RPMI7951 (cell line): ENCODE results near the gene PSMF1. TPM values are rescaled to one million over a fixed set of nuclear protein-coding genes. Genes with fewer than 3 reads are reported as not detected.
A peak's percentile ranks its signal among the peaks of the same experiment; 100 is the strongest.

Experiments used
- DNase-seq: peaks from one replicate; pipeline ENCODE4 v3.0.0-alpha.2; 2012; ENCODE audit warnings: low read depth
- total RNA-seq: library from RNA; depleted of rRNA; stranded (reverse); fragments of >200 nt; shearing (Covaris generic); gene quantifications from 2 replicates; pipeline ENCODE4 v1.2.3, GENCODE V29; 2014

PSMF1 gene
- total RNA-seq, 1 experiment from 2014 or later = 98.6 TPM

DNA sequence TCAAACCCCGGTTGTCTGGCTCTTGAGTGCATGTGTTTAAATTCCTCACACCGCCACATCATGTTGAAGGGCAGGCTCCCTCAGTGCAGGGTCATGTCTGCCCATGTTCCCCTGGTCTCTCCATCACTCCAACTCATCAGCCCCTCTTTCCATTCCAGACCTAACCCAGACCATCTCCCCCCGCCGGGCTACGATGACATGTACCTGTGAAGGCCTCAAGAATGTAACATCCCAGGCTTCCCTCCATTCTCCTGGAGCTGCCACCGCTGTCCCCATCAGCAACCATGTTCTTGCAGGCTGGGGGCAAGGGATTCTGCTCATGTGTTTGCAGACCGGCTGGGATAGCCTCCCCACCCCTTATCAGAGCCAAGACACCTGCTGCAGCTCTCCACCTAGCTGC lies 46.5 kb downstream of the PSMF1 start:
- no peak for DNase-seq

DNA sequence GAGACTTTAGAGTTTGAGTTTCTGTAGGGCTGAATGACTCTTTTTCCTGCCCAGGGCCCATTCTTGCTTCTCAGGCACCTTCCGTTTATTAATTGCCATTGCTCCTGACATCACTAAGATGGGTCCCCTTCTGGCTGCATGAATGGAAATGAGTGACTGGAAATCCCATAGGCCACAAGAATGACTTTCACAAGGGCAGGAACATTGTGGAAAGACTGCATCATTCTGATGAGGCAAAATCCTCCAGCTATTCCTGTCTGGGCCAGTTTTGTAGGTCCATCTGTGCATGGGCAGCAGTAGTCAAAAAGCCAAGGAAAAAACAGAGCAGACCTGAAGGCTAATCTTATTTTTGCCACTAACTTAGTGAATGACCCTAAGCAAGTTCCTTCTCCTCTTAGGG lies 47.1 kb downstream of the PSMF1 start:
- no peak for DNase-seq

DNA sequence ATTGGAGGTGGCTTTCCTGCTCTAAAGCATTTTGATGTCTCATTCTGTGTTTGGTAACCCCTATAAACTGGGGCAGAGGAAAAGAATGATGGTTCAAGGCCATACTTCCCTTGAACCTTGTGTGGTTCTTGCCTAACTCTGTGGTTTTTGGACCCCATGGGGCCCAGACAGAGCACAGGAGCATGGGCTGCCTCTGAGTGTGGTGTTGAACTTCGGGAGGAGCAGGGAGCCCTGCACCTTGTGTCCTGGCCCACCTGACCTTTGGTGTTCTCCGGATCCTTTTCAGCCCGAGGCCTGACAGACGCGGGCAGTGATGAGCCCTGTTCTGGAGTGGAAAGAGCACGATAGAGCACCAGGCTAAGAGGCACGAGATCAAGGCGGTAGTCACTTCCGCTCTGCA lies 47.5 kb downstream of the PSMF1 start:
- DNase-seq = no peak

DNA sequence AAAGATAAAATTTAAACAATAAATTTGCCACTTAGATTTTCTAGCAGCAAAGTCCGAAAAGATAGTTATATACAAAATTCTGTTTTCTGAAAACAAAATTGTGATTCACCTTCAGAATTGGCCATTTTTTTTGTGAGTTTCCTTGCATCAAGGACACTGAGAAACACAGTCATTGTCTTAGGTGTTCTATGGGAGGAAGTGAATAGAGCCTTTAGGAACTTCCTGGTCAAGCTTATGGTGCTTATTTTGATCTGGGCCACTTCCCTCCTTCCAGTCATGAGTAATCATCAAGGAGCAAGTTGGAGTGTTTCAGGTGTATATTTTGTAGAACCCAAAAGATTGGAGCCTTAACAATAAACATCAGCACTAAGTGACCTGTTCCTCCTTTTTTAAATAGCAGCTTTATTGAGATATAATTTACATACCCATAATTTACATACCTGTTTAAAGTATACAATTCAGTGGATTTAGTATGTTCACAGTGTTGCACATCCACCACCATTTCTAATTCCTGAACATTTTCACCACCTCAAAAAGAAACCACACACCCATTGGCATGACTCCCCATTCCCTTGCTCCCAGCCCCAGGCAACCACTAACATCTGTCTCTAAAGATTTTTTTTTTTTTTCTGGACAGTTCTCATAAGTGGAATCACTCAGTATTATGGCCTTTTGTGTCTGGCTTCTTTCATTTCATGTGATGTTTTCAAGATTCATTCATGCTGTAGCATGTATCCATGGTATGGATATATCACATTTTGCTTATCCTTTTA lies 48.7 kb downstream of the PSMF1 start:
- peak; percentile 75 for DNase-seq

DNA sequence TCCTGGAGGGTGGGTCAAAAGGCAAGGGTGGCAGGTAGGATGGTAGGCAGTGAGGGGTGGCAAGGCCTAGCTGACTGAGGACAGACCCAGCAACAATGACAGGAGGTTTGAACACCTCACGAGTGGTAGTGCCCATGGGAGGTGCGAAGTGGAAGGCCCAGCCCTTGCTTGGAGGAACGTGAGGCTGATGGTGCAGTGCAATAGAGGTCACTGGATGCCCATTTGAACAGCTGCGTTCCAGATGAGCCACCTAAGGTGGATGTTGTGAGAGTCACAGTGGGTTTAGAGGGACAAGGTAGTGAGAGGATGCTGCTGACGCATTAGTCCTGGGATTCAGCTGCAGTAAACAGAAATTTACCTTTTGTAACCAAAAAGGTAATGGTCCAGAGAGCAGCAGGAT lies 50.8 kb downstream of the PSMF1 start:
- no peak for DNase-seq

DNA sequence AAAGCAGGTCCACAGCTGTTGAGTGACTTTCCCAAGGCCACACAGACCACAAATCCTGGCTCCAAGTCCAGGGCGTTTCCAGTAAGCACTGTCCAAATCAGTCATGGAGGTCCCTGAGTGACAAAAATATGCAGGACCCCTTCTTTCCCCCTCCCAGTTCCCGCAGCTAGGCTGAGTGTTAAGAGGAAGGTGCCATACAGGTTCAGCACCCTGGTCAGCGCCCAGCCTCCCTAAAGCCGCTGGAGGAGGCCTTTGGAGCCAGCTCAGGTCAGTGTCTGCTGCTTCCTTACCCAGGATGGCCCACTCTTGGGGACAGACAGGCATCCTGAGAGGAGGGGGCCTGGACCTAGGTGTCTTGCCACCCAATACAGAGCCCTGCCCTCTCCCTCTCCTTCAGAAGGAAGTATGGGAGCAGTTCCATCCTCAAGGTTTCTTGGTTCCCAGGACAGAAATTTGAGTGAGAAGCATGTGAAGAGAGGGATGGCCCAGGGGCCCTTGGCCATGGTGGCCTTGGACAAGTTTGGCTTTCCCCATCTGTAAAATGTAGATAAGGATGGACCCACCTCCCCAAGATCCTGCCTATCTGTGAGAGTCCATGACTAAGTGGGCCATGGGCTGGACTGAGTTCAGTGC lies 53.2 kb downstream of the PSMF1 start:
- peak; percentile 49 for DNase-seq

DNA sequence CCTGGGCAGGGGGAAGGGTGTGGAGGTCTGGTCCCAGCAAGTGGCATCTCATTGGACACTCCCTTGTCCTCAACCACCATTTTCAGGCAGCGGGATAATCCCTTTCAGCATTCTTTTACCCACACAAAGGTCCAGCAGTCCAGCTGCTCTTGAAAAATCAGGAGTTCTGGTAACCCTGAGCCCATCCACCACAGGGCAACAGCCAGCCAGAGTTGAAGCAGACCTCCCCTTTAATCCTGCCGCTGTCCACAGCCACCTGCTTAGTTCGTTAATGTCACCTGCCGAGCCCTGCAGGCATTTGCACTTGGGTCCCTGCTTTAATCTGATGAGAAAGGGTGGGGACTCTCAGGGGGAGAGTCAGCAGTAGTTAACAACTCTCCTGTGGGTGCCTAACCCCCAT lies 55.3 kb downstream of the PSMF1 start:
- DNase-seq = no peak

DNA sequence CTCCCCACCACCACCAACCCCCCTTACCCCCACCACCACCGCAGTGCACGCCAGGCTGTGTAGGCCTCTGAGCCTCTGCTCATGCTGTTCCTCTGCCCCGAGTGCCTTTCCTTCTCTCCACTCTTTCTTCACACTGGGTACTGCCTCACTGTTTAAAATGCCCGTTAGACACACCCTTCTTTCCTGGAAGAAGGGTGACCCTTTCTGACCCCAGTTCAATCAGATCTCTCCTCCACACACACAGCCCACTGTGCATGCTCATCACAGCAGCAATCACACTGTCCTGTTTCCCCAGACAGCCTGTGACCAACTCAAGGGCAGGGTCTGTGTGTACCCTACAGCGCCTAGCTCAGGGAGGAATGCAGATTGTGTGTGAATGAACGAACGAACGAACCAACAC lies 56.4 kb downstream of the PSMF1 start:
- no peak for DNase-seq

DNA sequence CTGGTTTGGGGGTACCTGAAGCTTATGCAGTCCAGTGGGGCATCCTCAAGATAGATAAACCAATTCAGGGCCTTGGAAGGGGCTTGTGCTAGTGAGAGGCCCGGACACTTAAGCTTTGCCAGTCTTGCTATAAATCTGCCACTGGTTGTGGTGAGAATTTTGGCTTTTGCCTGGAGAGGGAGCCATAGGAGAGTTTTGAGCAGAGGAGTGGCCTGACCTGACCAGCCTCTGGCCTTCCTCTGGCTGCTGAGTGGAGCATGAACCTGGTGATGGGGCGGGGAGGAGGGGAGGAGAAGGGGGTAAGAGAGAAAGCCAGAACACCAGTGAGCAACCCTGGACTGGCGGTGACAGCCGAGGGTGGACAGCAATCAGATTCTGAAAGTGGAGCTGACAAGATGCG lies 59.3 kb downstream of the PSMF1 start:
- no peak for DNase-seq

DNA sequence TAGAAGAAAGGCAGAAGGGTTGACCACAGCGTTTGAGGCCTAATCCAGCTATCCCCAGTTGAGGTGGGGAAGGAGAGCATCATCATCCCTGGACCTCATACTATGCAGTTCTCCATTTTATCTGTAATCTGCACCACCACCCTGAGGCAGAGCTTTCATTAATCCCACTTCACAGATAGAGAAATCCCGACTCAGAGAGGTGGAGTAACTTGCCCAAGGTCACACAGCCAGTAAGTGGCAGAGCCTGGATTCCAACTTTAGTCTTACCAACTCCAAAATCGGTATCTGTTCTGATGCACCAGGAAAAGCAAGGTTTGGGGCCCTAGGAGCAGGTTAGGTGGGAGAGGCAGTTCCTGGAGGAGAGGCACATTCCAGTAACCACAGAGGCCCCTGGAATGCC lies 59.7 kb downstream of the PSMF1 start:
- DNase-seq = no peak

DNA sequence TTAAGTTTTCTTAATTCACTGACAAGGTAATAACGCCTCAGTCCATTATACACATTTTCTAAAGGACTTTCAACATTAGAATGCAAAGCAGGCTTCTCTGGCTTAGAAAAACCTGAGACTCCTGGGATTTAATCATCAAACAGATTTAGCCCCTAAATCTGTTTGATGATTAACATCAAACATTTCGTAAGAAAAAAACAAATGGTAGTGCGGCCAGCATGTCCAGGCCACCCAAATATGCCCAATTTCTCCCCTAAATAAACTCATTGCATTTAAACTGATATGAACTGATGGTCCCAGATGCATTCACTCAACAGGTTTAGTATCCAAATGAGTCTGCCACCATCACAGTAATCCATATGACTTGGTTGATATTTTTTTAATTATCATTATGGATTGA lies 60.2 kb downstream of the PSMF1 start:
- no peak for DNase-seq

DNA sequence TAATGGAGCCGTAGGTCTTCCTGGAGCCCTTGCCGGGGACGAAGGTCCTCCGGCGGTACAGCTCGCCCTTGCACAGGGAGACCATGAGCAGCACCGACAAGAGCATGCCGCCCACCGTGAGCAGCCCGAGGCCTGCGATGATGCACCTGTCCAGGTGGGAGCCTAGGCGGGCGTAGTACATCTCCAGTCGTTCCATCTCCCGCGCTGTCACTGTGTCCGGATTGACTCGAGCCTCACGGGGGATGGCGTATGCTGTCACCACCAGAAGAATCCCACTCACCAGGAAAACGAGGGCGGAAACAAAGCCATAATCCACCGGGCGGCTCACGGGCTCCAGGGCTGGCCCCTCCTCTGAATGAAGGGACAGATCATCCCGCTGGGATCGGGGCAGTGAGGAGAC lies 62.5 kb downstream of the PSMF1 start:
- no peak for DNase-seq

DNA sequence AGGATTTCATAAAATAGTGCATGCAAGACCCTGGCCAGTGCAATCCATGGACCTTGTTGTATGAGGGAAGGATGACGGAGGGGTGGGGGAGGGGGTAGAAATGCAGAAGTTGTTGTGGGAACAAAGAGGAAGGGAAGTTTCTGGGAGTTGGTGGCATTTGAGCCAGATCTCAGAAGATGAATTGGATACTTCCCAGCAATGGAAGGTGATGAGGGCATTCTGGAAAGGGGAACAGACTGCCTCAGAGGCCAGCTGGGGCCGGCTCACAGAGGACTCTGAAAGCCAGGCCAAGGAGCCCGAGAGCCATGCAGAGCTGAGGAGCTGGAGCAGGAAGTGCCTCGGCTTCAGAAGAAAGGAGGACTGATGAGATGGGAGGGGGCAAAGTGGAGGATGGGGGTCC lies 63.7 kb downstream of the PSMF1 start:
- no peak for DNase-seq

DNA sequence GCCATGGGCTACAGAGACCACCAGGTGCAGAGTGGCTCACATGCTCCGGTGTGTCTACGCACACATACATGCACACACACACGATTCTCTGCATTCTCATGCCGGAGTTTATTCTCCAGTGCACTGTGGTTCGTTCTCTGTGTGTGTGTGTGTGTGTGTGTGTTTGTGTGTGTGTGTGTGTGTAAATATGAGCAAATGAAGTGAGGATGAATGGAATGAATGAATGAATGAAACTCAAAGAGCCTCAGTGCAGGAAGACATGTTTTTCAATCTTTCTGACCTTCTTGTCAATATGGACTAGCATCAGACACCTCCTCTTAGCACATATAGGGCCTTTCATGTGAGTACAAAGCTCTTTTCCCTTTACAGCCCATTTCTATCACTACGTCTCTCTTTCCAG lies 64.8 kb downstream of the PSMF1 start:
- DNase-seq = no peak

DNA sequence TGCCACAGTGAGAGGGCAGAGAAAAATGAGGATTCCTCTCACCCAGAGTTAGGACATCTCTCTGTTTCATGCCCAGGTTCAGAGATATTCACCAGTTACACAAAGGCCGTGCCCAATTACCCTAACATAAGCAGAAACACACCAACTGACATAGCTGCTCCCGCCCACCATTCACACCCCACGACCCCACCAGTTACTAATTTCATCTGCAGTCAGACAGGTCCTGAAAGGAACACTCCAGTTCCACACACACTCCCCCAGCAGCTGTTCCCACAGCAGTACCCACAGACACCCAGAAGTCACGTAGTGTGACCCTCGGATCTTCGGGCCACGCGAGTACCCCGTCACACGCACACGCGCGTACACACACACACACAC lies 65.8 kb downstream of the PSMF1 start:
- DNase-seq = no peak

DNA sequence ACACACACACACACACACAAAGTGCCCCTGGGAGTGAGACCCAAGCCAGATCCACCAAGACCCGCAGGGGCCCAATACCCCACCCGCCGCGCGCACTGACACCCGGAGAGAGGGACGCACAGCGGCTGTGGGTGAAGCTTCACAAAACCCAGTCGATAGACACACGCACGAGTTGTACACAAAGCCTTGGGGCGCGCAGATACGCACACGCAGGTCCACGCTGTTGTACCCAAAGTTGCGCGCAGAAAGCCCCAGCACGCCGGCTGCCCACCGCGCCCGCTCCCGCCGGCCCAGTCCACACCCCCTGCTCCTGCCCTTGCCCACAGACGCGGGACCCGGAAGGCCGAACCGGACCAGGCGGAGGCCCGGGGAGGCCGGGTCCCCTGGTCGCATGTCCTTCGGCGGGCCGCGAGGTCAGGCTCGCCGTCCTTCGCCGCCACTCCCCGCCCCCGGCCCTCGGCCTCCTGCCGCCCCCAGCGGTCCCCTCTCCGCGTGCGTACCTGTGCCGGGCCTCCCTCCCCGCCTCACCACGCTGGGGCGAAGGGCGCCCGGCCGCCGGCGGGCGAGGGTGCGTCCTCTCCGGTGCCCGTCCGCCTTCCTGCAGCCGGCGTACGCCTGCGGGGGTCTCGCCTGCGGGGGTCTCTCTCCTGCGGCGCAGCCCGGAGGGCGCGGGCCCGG lies 66.4 kb downstream of the PSMF1 start, which contains the start of gene TMEM74B:
TMEM74B (minus strand) TSS at position 344 of the 678 bp plus-strand sequence. CDS start 1,180 bp downstream, outside the sequence.
- DNase-seq = no peak

DNA sequence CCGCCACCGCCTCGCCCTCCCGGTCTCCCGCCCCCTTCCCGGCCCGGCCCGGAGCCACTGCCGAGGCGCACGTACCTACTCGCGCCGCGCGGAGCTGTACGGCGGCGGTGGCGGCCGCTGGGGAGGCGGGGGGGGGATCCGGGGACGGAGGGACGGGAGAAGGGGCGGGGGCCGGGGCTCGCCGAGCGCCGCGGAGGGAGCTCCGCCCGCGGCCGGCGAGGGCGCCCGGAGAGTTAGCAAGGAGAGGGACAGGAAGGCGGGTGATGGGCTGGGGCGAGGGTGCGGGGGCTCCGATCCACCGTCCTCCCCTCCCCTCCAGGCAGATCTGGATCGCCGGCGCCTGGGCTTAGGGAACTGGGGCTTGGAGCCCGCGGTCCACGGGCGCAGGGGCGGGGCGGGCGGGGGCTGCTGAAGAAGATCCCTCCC lies 66.9 kb downstream of the PSMF1 start:
- no peak for DNase-seq

DNA sequence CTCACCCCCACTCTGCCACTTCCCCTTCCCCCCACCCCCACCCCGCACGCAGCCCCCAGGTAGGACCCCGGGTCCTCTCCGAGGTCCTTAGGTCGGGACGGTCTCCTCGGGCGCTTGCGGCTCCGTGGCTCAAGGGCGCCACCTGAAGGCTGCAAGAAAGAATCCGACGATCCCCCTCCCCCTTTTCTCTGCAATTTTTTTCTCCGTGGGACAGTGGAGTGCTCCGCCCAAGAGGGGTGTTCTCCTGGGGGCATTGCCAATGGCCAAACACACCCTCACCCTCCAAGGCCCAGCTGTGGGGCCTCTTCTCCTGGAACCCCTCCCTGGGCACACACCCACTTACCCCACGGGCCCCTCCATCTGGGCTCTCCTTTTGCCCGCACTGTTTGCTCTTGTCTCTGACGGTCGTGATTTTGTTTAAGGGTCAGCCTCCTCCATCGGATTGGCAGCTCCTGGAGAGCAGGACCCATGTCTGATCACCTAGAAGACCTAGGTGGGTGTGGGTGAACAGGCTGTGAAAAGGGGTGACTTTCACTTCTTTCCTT lies 67.5 kb downstream of the PSMF1 start:
- peak; percentile 40 for DNase-seq

DNA sequence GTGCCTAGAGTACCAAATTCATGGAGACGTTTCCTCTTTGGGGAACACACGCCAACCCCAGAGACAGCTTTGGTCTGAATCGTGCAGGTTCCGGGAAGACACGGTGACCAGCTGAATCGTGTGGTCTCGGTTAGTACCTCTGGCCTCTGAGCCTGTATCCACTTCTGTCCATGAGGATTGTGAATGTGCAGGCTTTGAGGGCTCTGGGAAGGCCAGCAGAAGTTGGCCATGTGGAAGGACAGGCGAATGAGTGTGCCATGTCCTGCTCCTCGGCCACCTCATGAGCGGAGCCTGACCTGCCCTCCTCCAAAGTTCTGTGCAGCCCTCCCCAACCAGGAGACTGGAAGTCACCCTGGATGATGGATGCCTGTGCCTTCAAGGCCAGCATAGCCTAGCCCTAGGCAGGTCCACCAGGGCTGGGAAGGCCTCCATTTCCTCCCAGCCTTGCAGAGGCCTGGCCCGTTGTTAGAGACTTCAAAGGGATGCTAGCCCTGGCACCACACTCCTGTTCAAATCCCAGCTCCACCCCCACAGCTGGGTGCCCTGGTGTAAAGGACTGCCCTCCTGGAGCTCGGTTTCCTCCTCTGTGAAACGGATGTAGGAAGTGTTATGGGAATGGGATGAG lies 68.1 kb downstream of the PSMF1 start:
- DNase-seq = no peak

DNA sequence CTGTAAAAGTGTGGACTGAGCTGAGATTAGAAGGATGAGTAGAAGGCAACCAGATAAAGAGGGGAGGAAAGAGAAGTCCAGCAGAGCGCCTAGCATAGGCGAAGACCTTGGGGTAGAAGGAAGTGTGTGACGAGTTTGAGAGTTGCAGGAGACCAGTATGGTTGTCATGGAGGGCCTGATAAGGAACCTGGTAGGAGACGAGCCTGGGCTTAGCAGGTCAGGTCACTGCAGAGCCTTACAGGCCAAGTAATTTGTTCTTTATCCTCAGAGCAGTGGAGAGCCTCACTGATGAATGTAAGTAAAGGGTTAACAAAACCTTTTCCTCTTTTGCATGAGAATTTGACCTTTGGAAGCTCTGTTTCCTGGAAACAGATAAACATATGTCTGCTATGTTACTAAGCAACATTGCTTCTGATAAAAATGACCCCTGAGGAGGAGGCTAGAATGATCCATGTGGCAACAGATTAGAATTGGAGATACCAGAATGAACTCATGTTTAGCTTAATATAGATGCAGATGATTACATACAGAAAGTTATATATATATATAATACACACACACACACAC lies 69.3 kb downstream of the PSMF1 start:
- no peak for DNase-seq

DNA sequence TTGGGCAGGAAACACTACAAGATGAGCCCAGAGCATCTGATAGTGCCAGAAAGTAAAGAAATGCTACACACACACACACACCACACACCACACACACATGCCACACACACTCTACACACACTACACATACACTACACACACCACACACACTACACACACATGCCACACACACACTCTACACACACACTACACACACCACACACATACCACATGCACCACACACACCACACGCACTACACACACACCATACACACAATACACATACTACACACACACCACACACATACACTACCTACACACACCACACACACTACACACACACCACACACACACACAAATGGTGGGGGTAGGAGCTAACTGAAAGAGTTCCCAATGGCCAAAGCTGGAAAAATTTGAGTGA lies 69.9 kb downstream of the PSMF1 start:
- DNase-seq = no peak

DNA sequence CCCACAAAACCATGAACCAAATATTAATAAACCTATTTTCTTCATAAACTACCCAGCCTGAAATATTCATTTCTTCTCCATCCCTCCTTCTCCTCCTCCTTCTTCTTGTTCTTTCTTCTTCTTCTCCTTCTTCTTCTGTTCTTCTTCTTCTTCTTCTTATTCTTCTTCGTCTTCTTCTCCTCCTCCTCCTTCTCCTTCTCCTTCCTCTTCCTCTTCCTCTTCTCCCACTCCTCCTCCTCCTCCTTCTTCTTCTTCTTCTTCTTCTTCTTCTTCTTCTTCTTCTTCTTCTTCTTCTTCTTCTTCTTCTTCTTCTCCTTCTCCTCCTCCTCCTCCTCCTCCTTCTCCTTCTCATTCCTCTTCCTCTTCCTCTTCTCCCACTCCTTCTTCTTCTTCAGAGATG lies 71.4 kb downstream of the PSMF1 start:
- no peak for DNase-seq
